Lower lobe of right lung (tissue), 2 donors: ENCODE results near the gene IRGC. TPM values are rescaled to one million over a fixed set of nuclear protein-coding genes. Genes with fewer than 3 reads are reported as not detected.

Experiments
- ATAC-seq, 2 donors: fragments of 200-7000 bp; cut with Tn5 transposase; one replicate each; pipeline ENCODE4 v1.9.1; 2020 to 2022; ENCODE audit warnings: mild to moderate bottlenecking in 2 of 2, moderate library complexity in 2 of 2
- DNase-seq: peaks from one replicate; pipeline ENCODE4 v3.0.0-alpha.2; 2020
- H3K27ac ChIP-seq: fragments of 200-600 bp; one replicate; pipeline ENCODE4 v1.8.0; 2022
- H3K27me3 ChIP-seq: fragments of 200-600 bp; one replicate; pipeline ENCODE4 v1.8.0; 2022; ENCODE audit warnings: low read depth
- H3K36me3 ChIP-seq: fragments of 200-600 bp; one replicate; pipeline ENCODE4 v1.8.0; 2022; ENCODE audit warnings: mild to moderate bottlenecking
- H3K4me1 ChIP-seq: fragments of 200-600 bp; one replicate; pipeline ENCODE4 v1.8.0; 2022
- H3K4me3 ChIP-seq: fragments of 200-600 bp; one replicate; pipeline ENCODE4 v1.8.0; 2022; ENCODE audit warnings: mild to moderate bottlenecking
- H3K9me3 ChIP-seq: fragments of 200-600 bp; one replicate; pipeline ENCODE4 v1.8.0; 2022
- intact Hi-C: fragments of 100-400 bp; cut with DNase I; formaldehyde crosslinking; loops from one replicate; pipeline ENCODE4 v1.11.0; 2022
- total RNA-seq: library from RNA; stranded (reverse); fragmentation: NEBNext Ultra II Directional; extraction: Animal tissue kit (Norgen Biotek cat#: 25700); gene quantifications from one replicate; pipeline ENCODE4 v1.2.1, GENCODE V29; 2021
- TF ChIP-seq, protein P1 (sequence below): fragments of 200-600 bp; IDR thresholded peaks from one replicate; pipeline ENCODE4 v1.8.0; 2022; ENCODE audit warnings: antibody characterized with exemption, mild to moderate bottlenecking
- donor health status: DM: no; HTN: yes; CAD: no; lungs with severe emphysema.

The IRGC gene
- total RNA-seq, 1 donor from 2014 or later = not detected

DNA sequence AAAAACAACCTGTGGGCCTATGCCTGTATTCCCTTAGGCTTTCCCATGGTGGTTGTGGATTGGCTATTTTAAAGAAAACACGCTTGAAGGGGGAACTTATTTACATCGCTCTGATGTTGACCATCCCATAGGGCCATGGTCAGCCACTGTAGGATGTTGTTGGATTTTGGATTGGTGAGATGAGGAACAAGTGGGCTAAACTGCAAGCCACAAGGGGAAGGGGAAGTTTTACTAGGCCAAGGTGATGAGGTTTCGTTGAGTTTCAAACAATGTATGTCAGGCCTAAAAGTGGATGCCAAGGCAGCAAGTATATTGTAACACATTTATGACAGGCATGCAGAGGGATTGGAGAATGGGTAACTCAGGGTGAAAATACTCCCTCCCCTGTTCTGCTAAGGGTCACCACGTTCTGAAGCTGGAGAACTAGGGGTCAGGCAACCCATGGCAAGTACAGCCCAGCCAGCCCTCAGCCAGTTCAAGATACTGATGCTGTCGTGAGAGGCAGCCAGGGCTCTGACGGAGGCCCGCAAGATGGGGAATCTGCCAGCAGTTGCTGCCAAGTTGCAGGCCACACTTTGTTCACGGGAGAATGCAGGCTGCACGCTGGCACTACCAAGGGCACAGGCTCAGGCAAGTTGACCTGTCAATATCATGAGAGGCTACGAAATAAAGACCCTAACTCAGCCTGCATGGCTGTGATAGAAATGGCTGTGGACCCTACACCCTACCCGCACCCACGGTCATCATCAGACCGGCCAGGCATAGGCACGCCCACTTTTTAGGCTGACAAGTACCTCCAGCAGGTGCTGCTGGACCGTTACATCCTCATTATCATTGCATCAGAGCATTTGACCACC is 11.1 kb downstream of the IRGC start:
- no peak overlapping the region for H3K4me3 ChIP-seq
- DNase-seq (no peak), ATAC-seq (no peak)
- H3K36me3 ChIP-seq = peaks cover 41% of the 10 kb centered on the region
- H3K4me1 ChIP-seq = peaks cover 16% of the 10 kb centered on the region
- intact Hi-C loops = no loop called here
- H3K27me3 ChIP-seq = no peaks in the 10 kb centered on the region
- TF ChIP-seq, protein P1, sequence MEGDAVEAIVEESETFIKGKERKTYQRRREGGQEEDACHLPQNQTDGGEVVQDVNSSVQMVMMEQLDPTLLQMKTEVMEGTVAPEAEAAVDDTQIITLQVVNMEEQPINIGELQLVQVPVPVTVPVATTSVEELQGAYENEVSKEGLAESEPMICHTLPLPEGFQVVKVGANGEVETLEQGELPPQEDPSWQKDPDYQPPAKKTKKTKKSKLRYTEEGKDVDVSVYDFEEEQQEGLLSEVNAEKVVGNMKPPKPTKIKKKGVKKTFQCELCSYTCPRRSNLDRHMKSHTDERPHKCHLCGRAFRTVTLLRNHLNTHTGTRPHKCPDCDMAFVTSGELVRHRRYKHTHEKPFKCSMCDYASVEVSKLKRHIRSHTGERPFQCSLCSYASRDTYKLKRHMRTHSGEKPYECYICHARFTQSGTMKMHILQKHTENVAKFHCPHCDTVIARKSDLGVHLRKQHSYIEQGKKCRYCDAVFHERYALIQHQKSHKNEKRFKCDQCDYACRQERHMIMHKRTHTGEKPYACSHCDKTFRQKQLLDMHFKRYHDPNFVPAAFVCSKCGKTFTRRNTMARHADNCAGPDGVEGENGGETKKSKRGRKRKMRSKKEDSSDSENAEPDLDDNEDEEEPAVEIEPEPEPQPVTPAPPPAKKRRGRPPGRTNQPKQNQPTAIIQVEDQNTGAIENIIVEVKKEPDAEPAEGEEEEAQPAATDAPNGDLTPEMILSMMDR = no peak
- no peaks in the 10 kb centered on the region for H3K9me3 ChIP-seq
- H3K27ac ChIP-seq = no peak overlapping the region

DNA sequence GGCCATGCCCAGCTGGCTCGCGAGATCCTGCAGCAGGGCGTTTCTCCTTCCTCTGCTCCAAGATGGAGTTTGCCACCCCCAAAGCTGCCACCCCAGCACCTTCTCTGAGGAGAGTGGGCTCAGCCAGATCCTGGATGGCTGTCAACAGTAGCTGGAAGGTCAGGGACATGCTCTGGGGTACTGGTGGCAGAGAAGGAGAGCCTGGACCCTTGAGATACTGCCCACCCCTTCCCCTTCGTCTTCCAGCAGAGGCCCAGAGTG is 11.6 kb downstream of the IRGC start:
- Histone ChIP-seq H3K9me3 (no peaks in the 10 kb centered on the region), H3K27me3 (no peaks in the 10 kb centered on the region), H3K36me3 (peaks cover 47% of the 10 kb centered on the region), H3K27ac (no peak overlapping the region), H3K4me1 (peaks cover 20% of the 10 kb centered on the region), H3K4me3 (no peak overlapping the region)
- intact Hi-C loops = no loop called here
- no peak for DNase-seq
- TF ChIP-seq, protein P1 = no peak
- ATAC-seq = no peak

DNA sequence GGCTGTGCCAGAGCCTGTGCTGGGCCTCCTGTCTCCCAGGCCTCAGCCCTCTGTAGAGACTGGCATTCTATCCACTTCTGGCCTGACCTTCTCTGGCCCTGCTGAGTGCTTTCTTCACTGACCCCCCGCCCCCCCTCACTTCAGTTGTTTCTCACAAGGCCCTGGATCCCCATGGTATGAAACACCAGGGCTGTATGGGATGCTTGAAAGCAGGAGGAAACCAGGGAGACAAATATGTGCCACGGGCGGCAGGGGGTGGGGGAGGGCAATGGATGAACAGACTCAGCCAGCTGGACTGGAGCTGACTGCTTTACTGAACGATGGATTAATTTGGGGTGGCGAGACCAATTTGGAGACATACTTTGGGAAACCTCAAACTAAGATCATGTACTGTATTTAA is 14.0 kb downstream of the IRGC start:
- TF ChIP-seq, protein P1 = no peak
- ATAC-seq (no peak), DNase-seq (no peak)
- intact Hi-C loops = no loop called here
- peaks cover 71% of the 10 kb centered on the region for H3K36me3 ChIP-seq
- no peaks in the 10 kb centered on the region for H3K27me3 ChIP-seq
- H3K4me1 ChIP-seq = peaks cover 20% of the 10 kb centered on the region
- no peaks in the 10 kb centered on the region for H3K9me3 ChIP-seq
- H3K27ac ChIP-seq = no peak overlapping the region
- no peak overlapping the region for H3K4me3 ChIP-seq

DNA sequence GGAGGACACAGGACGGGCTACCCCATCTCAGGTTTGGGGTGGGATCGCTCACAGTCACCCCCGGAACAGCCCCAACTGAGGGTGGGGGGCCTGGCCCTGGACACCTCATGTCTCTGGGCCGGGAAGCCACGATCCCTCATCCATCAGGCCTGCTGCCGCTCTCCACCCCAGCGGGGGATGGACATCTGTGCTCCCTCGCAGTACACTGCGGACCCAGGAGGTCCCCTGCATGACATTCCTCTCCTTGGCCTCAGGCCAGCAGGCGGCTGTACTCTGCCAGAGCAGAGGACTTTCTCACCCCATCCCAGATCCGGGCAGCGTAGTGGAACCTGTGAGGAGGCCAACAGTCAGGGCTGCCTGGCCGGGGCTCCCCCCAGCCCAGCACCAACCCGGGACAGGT is 15.5 kb downstream of the IRGC start:
- Histone ChIP-seq H3K4me1 (peaks cover 11% of the 10 kb centered on the region), H3K9me3 (no peaks in the 10 kb centered on the region), H3K36me3 (peaks cover 82% of the 10 kb centered on the region), H3K27ac (no peak overlapping the region), H3K27me3 (no peaks in the 10 kb centered on the region), H3K4me3 (no peak overlapping the region)
- DNase-seq (no peak), ATAC-seq (peak in 1 of 2 donors; percentile 14)
- intact Hi-C loops = no loop called here
- TF ChIP-seq, protein P1 = no peak

DNA sequence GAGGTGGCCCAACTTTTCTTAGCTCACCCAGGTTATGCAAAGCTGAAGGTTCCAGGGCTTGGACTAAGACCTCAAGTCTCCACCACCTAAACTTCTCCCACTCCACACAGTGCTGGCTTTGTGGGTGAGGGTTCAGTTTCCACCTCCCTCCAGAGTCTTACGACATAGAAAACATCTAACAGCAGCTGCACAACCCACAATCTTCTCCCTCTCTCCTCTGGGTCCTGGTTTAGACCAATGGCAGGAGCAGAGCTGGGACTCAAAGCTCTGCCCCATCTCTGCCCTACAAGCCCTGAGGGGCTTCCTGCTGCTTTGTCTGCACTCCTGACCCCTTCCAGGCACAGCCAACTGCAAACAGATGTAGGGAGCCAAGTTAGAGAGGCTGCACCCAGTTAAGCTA is 16.0 kb downstream of the IRGC start:
- no peak for DNase-seq
- Histone ChIP-seq H3K27ac (no peak overlapping the region), H3K4me1 (peaks cover 11% of the 10 kb centered on the region), H3K4me3 (no peak overlapping the region), H3K9me3 (no peaks in the 10 kb centered on the region), H3K36me3 (peaks cover 87% of the 10 kb centered on the region), H3K27me3 (no peaks in the 10 kb centered on the region)
- intact Hi-C loops = no loop called here
- TF ChIP-seq, protein P1 = no peak
- ATAC-seq = no peak
